Gastrocnemius medialis (tissue), 4 donors: ENCODE results near the gene PIAS2.

Source experiments
- POLR2A ChIP-seq, 2 donors: fragments of 450-650 bp; IDR thresholded peaks; one replicate each; pipeline ENCODE4 v1.6.1; 2017; ENCODE audit warnings: antibody characterized with exemption in 2 of 2, mild to moderate bottlenecking in 2 of 2, moderate library complexity in 2 of 2
- TF ChIP-seq, protein P1 (sequence below), 5 experiments: fragments of 450-650 bp in 3 of 5; fragments of 200-600 bp in 2 of 5; sonication (generic) in 2 of 5; IDR thresholded peaks in 4 of 5; conservative IDR thresholded peaks in 1 of 5; 1 replicate in 4 of 5; 2 replicates in 1 of 5; pipeline ENCODE4 v1.5.1; 2016 to 2019; ENCODE audit warnings: antibody characterized with exemption in 5 of 5, mild to moderate bottlenecking in 3 of 5, moderate library complexity in 3 of 5

DNA sequence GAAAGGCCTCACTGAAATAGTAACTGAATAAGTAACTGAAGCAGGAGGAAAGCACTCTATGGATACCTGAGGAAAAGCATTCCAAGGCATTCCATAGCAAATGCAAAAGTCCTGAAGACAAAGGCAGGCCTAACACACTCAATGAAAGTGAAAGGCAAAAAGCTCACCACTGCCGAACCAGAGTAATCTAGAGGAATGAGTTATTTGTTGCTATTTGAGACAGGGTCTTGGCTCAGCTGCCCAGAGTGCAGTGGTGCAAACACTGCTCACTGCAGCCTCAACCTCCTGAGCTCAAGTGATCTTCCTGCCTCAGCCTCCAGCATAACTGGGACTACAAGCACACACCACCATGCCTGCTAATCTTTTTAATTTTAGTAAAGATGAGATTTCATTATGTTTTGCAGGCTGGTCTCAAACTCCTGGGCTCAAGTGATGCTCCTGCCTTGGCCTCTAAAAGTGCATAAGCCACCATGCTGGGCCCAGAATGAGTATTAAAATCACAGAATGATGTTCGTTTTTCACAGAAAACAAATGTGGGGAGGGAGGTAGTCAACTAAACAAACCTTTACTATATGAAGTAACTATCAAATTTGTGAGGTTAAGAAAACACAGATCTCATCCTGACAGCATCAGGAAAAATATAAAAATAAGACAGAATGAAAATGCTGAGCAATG is 17.9 kb downstream of the PIAS2 start:
- TF ChIP-seq, protein P1, sequence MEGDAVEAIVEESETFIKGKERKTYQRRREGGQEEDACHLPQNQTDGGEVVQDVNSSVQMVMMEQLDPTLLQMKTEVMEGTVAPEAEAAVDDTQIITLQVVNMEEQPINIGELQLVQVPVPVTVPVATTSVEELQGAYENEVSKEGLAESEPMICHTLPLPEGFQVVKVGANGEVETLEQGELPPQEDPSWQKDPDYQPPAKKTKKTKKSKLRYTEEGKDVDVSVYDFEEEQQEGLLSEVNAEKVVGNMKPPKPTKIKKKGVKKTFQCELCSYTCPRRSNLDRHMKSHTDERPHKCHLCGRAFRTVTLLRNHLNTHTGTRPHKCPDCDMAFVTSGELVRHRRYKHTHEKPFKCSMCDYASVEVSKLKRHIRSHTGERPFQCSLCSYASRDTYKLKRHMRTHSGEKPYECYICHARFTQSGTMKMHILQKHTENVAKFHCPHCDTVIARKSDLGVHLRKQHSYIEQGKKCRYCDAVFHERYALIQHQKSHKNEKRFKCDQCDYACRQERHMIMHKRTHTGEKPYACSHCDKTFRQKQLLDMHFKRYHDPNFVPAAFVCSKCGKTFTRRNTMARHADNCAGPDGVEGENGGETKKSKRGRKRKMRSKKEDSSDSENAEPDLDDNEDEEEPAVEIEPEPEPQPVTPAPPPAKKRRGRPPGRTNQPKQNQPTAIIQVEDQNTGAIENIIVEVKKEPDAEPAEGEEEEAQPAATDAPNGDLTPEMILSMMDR (IDR thresholded peaks at IDR 0.05 in 4 of 5, conservative IDR thresholded peaks at IDR 0.05 in 1 of 5), result no peak
- TF ChIP-seq POLR2A (IDR thresholded peaks at IDR 0.05), result no peak
